22Rv1 (cell line): ENCODE results near the gene MEIOB.

Experiments used
- H3K27ac ChIP-seq: fragments of 450-650 bp; 2 replicates; pipeline ENCODE4 v1.5.1; 2017
- CTCF ChIP-seq: fragments of 450-650 bp; IDR thresholded peaks from 2 replicates; pipeline ENCODE4 v1.5.1; 2017; ENCODE audit warnings: mild to moderate bottlenecking
- ZFX ChIP-seq: fragments of 450-650 bp; IDR thresholded peaks from 2 replicates; pipeline ENCODE4 v1.6.1; 2017; ENCODE audit warnings: antibody characterized with exemption, borderline replicate concordance

The MEIOB gene

GRCh38 chr16:1857433-1858097 is 14.4 kb downstream of the MEIOB start:
- no peak for TF ChIP-seq ZFX
- no peak for TF ChIP-seq CTCF

GRCh38 chr16:1851793-1852192 is 20.2 kb downstream of the MEIOB start:
- no peak overlapping the region for H3K27ac ChIP-seq
- TF ChIP-seq CTCF (no peak), ZFX (no peak)

More at GRCh38 chr16:1857433-1858097, 14.4 kb downstream of the MEIOB start:
- H3K27ac ChIP-seq: no peak overlapping the region

GRCh38 chr16:1850981-1851380 is 21.0 kb downstream of the MEIOB start:
- TF ChIP-seq CTCF: no peak
- no peak for TF ChIP-seq ZFX
- H3K27ac ChIP-seq: no peak overlapping the region

- H3K27ac ChIP-seq: no peak overlapping the region
- TF ChIP-seq ZFX (no peak), CTCF (no peak)
Measured at GRCh38 chr16:1846416-1846815, 25.5 kb downstream of the MEIOB start.

GRCh38 chr16:1845985-1846384 is 26.0 kb downstream of the MEIOB start:
- TF ChIP-seq CTCF (no peak), ZFX (no peak)

GRCh38 chr16:1839554-1839953 is 32.4 kb downstream of the MEIOB start:
- no peak overlapping the region for H3K27ac ChIP-seq
- no peak for TF ChIP-seq ZFX
- no peak for TF ChIP-seq CTCF

More at GRCh38 chr16:1845985-1846384, 26.0 kb downstream of the MEIOB start:
- H3K27ac ChIP-seq: no peak overlapping the region

GRCh38 chr16:1834096-1834495 is 37.9 kb downstream of the MEIOB start:
- no peak for TF ChIP-seq CTCF
- no peak for TF ChIP-seq ZFX
- no peak overlapping the region for H3K27ac ChIP-seq
